Stimulated activated CD4-positive, alpha-beta T cell treated with anti-CD3 and anti-CD28 coated beads, TNF-alpha, amount 100 ng/mL, for 1 hour (primary cell): ENCODE data around the gene DBNL.

Experiments
- DNase-seq, 3 donors: peaks; one replicate each; pipeline ENCODE4 v3.0.0-alpha.2; 2020; ENCODE audit warnings: low read depth in 3 of 3, low spot score in 1 of 3

The DBNL gene

GRCh38 chr7:44042221-44042620 lies 2.3 kb upstream of the DBNL start:
- DNase-seq = no peak

DNA sequence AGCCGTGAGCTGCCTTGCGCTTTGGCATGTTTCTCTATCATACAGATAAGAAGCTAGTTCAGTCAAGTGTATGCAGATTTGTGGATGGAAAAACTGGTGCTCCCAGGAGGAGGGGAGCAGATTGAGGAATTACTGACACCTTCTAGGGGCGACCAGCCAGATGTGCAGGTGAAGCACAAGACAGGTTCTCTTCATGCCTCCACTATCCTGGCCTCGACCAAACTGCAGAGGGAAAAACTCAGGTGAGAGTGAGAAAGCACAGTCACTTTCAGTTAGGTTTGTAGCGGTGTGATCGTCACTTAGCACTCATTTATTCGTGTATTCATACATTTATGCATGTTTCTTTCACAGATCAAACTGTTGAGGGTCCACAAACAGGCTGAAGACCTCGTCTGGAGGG lies 600 bp upstream of the DBNL start:
- DNase-seq = no peak

DNA sequence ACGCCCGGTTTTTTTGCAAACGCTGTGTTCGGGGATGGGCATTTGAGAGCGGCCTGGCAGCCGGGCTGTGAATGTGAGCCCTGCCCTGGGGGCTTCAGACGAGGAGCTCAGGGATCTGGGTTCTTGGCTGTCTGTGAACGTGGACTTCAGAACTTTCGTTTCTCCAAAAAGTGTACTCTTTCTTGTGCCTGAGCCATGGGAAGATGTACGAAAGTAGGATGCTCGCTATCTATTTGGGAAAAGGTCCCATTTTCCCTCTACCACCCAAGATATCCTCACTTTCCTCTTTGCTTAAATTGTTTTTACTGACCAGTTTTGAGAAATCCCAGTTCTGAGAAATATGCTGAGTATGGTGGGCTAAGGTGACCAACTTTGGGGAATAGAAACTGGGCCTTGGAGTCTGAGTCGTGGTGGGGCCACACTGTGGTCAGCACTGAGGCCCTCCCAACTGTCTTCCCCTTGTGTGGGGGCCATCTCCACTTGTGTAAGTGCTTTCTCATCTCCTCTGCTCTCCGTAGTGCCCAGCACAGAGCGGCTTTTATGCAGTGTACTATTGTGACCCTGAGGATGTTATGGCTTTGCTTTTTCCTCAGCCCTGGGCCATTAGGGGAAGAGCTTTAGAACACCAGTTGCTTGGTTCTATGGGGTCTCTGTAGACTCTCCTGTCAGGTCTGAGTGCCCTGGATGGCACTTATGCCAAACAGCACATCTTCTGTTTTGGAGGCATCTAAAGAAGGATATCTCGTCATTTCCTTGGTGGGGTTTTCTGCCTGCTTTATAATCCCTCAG lies 918 bp downstream of the DBNL start:
- no peak for DNase-seq

- DNase-seq = no peak
These were observed 2.0 kb downstream of the DBNL start for GRCh38 chr7:44046321-44047061.

DNA sequence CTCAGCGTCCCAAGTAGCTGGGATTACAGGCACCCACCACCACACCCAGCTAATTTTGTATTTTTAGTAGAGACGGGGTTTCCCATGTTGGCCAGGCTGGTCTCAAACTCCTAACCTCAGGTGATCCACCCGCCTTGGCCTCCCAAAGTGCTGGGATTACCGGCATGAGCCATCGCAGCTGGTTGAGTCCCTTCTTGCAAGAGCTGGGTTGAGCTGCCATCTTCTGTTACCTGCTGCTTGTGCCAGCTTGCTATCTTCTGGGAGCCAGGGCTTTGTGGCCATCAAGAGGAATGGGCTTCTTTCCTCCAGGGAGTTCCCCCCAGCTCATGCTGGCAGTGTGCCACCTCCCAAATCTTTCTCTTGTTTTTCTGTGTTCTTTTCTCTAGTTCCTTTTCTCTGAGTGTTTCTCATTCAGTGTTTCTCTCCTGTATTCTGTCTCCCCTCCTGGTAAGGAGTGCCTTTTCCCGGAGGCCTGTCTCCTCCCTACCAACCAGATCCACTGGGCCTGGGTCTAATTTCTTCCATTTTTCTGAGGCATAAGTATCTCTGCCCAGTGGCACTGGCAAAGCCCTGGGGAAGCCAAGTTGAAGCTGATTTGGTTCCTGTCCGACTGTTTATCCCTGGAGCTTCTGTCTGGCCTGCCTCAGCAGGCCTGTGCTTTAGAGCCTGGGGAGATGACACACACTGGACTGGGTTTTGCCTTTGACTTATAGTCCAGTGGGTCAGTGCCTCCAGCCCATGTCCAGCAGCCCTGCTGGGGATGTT lies 3.7 kb downstream of the DBNL start:
- DNase-seq = no peak

DNA sequence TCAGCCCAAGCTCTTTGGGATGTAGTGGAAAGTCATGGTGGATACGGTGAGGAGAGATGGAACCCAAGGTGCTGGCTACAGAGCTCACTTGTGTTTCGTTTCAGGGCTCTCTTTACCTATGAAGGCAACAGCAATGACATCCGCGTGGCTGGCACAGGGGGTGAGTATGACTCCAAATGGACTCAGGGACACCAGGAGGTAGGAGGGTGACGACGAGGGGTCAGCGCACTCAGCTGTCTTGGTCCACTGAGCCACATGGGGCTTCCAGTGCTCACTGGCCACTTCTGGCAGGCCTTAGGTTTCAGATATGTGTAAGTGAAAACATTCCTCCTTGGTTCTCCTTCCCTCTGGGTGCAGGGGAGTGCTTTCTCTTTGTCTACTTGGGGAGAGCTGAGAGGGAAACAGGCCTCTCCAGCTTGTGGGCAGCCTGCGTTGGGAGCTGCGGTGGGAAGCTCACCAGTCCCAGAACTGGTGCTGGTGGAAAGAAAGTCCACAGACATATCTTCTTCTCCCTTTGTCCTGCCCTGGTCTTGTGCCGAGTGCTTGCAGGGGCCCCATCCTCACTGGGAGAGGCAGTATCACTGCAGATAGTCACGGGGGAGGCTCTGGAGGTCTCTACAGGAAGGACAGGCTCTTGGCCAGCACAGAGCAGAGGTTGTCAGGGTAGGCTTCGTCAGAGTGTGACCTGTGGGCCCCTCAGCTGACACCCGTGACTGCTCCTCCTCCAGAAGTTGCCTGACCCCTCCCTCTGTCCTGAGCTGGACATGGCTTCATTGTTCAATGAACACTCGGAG lies 5.8 kb downstream of the DBNL start:
- DNase-seq = no peak

DNA sequence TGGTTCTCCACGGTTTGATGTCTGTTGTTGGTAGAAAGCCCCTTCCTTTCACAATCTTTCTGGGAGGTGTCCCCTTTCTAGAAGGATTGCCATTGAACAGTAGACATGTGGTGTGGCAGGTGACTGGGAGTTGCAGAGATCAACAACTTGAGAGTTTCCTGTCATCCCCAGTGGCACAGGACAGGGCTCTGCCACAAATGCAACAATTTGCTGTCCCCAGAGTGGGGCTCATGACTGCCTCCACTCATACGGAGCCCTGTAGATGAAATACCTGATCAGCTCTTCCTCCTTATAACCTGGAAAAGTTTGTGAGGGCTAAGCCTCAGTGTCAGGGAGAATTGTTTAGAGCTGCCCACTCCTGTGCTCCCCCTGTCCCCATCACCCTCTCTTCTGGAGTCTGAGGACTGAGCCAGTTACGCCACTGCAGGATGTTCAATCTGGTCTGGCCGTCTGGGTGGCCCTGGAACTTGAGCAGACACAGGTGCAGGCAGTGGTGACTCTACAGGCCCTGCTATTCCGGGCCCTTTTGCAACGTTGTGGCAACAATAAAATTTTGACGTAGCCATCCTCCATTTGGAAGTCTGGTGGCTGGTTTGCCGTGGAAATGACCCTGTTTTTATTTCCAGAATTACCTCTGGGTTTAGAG lies 6.5 kb downstream of the DBNL start:
- no peak for DNase-seq

- no peak for DNase-seq
These were observed 7.2 kb downstream of the DBNL start for GRCh38 chr7:44051611-44052220.

DNA sequence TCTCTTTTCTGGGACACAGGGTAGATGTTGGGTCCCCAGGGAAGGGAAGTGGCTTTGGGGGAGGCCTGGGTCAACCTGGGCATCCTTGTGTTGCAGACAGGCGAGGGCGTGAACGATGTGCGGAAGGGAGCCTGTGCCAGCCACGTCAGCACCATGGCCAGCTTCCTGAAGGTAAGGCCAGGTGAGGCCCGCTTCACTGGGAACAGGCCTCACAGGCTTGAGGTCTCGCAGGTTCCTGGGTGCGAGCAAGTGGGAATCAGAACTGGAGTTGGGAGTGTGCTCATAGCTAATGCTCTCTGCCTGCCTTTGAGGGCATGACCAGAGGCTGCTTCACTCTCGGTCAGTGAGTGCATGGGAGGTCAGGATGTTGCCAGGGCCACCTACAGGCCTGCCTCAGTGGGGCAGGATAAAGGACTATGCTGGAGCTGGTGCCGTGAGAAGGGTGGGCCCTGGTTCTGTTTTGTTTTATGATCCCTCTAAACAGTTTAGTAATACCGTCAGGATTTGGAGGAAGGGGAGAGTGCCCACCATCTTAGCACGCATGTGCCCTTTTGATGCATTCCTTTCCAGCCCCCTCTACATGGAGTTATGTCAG lies 8.4 kb downstream of the DBNL start:
- DNase-seq = no peak

GRCh38 chr7:44056681-44057080 lies 12.2 kb downstream of the DBNL start:
- DNase-seq = no peak

GRCh38 chr7:44057181-44057848 lies 12.8 kb downstream of the DBNL start:
- no peak for DNase-seq

- DNase-seq = no peak
These were observed 13.6 kb downstream of the DBNL start for GRCh38 chr7:44057849-44058758.

GRCh38 chr7:44058759-44059218 lies 14.3 kb downstream of the DBNL start:
- no peak for DNase-seq

- no peak for DNase-seq
These were observed 15.0 kb downstream of the DBNL start for GRCh38 chr7:44059219-44060090.

GRCh38 chr7:44060091-44060947 lies 15.8 kb downstream of the DBNL start:
- no peak for DNase-seq

DNA sequence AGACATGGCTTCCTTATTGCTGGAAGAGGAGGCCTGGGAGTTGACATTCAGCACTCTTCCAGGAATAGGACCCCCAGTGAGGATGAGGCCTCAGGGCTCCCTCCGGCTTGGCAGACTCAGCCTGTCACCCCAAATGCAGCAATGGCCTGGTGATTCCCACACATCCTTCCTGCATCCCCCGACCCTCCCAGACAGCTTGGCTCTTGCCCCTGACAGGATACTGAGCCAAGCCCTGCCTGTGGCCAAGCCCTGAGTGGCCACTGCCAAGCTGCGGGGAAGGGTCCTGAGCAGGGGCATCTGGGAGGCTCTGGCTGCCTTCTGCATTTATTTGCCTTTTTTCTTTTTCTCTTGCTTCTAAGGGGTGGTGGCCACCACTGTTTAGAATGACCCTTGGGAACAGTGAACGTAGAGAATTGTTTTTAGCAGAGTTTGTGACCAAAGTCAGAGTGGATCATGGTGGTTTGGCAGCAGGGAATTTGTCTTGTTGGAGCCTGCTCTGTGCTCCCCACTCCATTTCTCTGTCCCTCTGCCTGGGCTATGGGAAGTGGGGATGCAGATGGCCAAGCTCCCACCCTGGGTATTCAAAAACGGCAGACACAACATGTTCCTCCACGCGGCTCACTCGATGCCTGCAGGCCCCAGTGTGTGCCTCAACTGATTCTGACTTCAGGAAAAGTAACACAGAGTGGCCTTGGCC lies 16.6 kb downstream of the DBNL start:
- no peak for DNase-seq
